Coronary artery (tissue), 2 donors: ENCODE measurements around the gene PDE8A.

Experiments used
- DNase-seq: peaks from one replicate; pipeline ENCODE4 v3.0.0-alpha.2; 2017; ENCODE audit warnings: low spot score
- H3K27ac ChIP-seq, 2 donors: fragments of 200-600 bp; sonication (generic); one replicate each; pipeline ENCODE4 v1.5.1; 2016 to 2019
- H3K4me3 ChIP-seq: fragments of 200-600 bp; sonication (generic); 2 replicates; pipeline ENCODE4 v1.5.1; 2016; ENCODE audit warnings: mild to moderate bottlenecking, moderate library complexity
- CTCF ChIP-seq: fragments of 200-600 bp; sonication (generic); IDR thresholded peaks from one replicate; pipeline ENCODE4 v1.5.1; 2019; ENCODE audit warnings: antibody characterized with exemption

Gene PDE8A

GRCh38 chr15:85120351-85121113, 138.9 kb downstream of the PDE8A start:
- Histone ChIP-seq H3K4me3 (no peak overlapping the region), H3K27ac (no peak overlapping the region)
- DNase-seq: no peak
- TF ChIP-seq CTCF: no peak

- TF ChIP-seq CTCF: no peak
- DNase-seq: no peak
These were observed 142.5 kb downstream of the PDE8A start for GRCh38 chr15:85124173-85124572.

GRCh38 chr15:85125056-85125661, 143.5 kb downstream of the PDE8A start:
- no peak overlapping the region for H3K27ac ChIP-seq
- no peak for DNase-seq
- TF ChIP-seq CTCF: no peak
- no peak overlapping the region for H3K4me3 ChIP-seq

More at GRCh38 chr15:85124173-85124572, 142.5 kb downstream of the PDE8A start:
- Histone ChIP-seq H3K27ac (no peak overlapping the region), H3K4me3 (no peak overlapping the region)

- no peak for DNase-seq
- Histone ChIP-seq H3K4me3 (no peak overlapping the region), H3K27ac (no peak overlapping the region)
- no peak for TF ChIP-seq CTCF
These were observed 147.0 kb downstream of the PDE8A start for GRCh38 chr15:85128621-85129020.

- H3K4me3 ChIP-seq: no peak overlapping the region
- no peak for TF ChIP-seq CTCF
- no peak overlapping the region for H3K27ac ChIP-seq
- no peak for DNase-seq
These were observed 148.2 kb downstream of the PDE8A start for GRCh38 chr15:85129881-85130280.

GRCh38 chr15:85131915-85132314, 150.3 kb downstream of the PDE8A start:
- H3K4me3 ChIP-seq: no peak overlapping the region
- no peak overlapping the region for H3K27ac ChIP-seq
- no peak for TF ChIP-seq CTCF
- DNase-seq: no peak

- TF ChIP-seq CTCF: no peak
- H3K4me3 ChIP-seq: no peak overlapping the region
- DNase-seq: no peak
- no peak overlapping the region for H3K27ac ChIP-seq
These were observed 152.1 kb downstream of the PDE8A start for GRCh38 chr15:85133709-85134108.
